ENCODE results near the gene GNB1L. TPM values are rescaled to one million over a fixed set of nuclear protein-coding genes. Genes with fewer than 3 reads are reported as not detected.

The GNB1L gene
- total RNA-seq, 1 experiment from 2014 or later, result 12.2 TPM

DNA sequence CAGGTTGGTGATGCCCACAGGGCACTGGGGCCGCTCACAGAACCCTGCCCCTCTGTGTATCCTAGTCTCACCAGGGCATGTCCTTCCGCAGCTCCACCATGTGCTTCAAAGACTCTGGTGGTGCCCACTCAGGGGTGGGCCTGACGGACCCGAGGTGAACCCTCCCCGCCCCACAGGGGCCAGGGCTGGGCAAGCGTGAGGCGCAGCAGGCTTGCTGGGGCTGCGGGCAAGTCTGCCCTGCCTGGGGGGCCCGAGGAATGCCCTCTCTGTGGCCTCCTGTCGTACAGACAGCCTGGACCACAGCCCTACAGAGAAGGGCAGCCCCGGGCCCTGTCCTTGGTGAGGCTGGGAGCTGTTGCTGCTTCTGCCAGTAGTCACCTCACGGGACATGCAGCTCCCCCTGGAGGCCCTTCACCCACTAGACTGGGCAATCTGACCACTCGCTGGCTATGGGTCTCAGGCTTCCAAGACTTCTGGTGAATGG, 53.9 kb downstream of the GNB1L start:
- no peaks in the 10 kb centered on the region for H3K36me3 ChIP-seq (ENCODE audit: control insufficient read depth, insufficient read depth, low read length)
- no peaks in the 10 kb centered on the region for H3K9me3 ChIP-seq (ENCODE audit: control insufficient read depth, insufficient read depth, low read depth, low read length)
- ATAC-seq, result peak; percentile 73; the same call in 1 of the 2 replicates
- H3K4me3 ChIP-seq (ENCODE audit: low read depth in 2 of 2, low read length in 2 of 2), result no peak overlapping the region
- intact Hi-C loops (cut with micrococcal nuclease; ENCODE audit: unreplicated experiment) (no loop called here), in situ Hi-C loops (cut with HindIII; ENCODE audit: low pct_unique_long_range_greater_than_20kb, low sequenced_read_pairs) (no loop called here)
- CTCF ChIA-PET, result interaction anchor here (0.5 to 0.6 kb wide), 3 partner anchors 71 to 109 kb away, joined by 3 read pairs; no protein-coding TSS in a partner anchor
- no peaks in the 10 kb centered on the region for H3K27me3 ChIP-seq (ENCODE audit: control insufficient read depth, insufficient read depth, low read length)
- POLR2A ChIA-PET, result no interaction called here
- no TSS peak for BruUV-seq (replicated peaks)
- no peak overlapping the region for H3K27ac ChIP-seq (ENCODE audit: low read length)
- no peaks in the 10 kb centered on the region; the same call in none of the 2 replicates for H3K4me1 ChIP-seq (ENCODE audit: control insufficient read depth, insufficient read depth, low read length)
- DNase-seq (ENCODE audit: low read depth, low spot score), result no peak
- no peak for TF ChIP-seq SIN3A (IDR thresholded peaks at IDR 0.05; ENCODE audit: borderline replicate concordance, insufficient read depth, low read depth, low read length)
- TF ChIP-seq, protein P1, sequence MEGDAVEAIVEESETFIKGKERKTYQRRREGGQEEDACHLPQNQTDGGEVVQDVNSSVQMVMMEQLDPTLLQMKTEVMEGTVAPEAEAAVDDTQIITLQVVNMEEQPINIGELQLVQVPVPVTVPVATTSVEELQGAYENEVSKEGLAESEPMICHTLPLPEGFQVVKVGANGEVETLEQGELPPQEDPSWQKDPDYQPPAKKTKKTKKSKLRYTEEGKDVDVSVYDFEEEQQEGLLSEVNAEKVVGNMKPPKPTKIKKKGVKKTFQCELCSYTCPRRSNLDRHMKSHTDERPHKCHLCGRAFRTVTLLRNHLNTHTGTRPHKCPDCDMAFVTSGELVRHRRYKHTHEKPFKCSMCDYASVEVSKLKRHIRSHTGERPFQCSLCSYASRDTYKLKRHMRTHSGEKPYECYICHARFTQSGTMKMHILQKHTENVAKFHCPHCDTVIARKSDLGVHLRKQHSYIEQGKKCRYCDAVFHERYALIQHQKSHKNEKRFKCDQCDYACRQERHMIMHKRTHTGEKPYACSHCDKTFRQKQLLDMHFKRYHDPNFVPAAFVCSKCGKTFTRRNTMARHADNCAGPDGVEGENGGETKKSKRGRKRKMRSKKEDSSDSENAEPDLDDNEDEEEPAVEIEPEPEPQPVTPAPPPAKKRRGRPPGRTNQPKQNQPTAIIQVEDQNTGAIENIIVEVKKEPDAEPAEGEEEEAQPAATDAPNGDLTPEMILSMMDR (IDR thresholded peaks at IDR 0.05), result no peak; the same call in 1 of the 2 replicates

DNA sequence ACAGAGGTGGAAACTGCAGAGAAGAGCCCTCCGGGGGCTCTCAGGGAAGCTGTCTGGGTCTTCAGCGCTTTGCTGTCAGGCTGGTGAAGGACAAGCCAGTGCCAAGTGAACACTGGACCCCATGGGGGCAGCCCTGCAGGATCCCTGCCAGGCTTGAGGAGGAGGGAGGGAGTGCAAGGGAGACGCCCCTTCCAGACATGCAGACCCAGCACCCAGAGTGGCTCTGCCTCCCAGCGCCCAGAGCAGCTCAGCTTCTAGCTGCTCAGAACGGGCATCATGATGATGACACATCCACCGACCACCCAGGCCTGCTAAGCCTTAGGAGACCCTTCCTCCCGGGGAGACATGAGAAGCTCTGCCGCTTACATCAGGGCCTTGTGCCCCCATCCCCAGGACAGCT, 54.4 kb downstream of the GNB1L start:
- intact Hi-C loops (cut with micrococcal nuclease; ENCODE audit: unreplicated experiment), result no loop called here
- ATAC-seq (no peak), DNase-seq (ENCODE audit: low read depth, low spot score) (no peak)
- H3K4me3 ChIP-seq (ENCODE audit: low read depth in 2 of 2, low read length in 2 of 2), result no peak overlapping the region
- H3K4me1 ChIP-seq (ENCODE audit: control insufficient read depth, insufficient read depth, low read length), result no peaks in the 10 kb centered on the region; the same call in 1 of the 2 replicates
- H3K36me3 ChIP-seq (ENCODE audit: control insufficient read depth, insufficient read depth, low read length), result no peaks in the 10 kb centered on the region
- ChIA-PET CTCF (interaction anchor here (0.5 to 0.6 kb wide), 2 partner anchors 70 to 94 kb away, joined by 3 read pairs; no protein-coding TSS in a partner anchor), POLR2A (no interaction called here)
- no peaks in the 10 kb centered on the region for H3K27me3 ChIP-seq (ENCODE audit: control insufficient read depth, insufficient read depth, low read length)
- no peak overlapping the region for H3K27ac ChIP-seq (ENCODE audit: low read length)
- in situ Hi-C loops (cut with HindIII; ENCODE audit: low pct_unique_long_range_greater_than_20kb, low sequenced_read_pairs), result no loop called here
- no TSS peak for BruUV-seq (replicated peaks)
- no peaks in the 10 kb centered on the region for H3K9me3 ChIP-seq (ENCODE audit: control insufficient read depth, insufficient read depth, low read depth, low read length)
- TF ChIP-seq TCF7L2 (IDR thresholded peaks at IDR 0.05; ENCODE audit: low read depth, low read length) (no peak), SIN3A (IDR thresholded peaks at IDR 0.05; ENCODE audit: borderline replicate concordance, insufficient read depth, low read depth, low read length) (no peak), POLR2AphosphoS5 (IDR thresholded peaks at IDR 0.05; ENCODE audit: low read depth, low read length) (no peak)
- TF ChIP-seq, protein P2, sequence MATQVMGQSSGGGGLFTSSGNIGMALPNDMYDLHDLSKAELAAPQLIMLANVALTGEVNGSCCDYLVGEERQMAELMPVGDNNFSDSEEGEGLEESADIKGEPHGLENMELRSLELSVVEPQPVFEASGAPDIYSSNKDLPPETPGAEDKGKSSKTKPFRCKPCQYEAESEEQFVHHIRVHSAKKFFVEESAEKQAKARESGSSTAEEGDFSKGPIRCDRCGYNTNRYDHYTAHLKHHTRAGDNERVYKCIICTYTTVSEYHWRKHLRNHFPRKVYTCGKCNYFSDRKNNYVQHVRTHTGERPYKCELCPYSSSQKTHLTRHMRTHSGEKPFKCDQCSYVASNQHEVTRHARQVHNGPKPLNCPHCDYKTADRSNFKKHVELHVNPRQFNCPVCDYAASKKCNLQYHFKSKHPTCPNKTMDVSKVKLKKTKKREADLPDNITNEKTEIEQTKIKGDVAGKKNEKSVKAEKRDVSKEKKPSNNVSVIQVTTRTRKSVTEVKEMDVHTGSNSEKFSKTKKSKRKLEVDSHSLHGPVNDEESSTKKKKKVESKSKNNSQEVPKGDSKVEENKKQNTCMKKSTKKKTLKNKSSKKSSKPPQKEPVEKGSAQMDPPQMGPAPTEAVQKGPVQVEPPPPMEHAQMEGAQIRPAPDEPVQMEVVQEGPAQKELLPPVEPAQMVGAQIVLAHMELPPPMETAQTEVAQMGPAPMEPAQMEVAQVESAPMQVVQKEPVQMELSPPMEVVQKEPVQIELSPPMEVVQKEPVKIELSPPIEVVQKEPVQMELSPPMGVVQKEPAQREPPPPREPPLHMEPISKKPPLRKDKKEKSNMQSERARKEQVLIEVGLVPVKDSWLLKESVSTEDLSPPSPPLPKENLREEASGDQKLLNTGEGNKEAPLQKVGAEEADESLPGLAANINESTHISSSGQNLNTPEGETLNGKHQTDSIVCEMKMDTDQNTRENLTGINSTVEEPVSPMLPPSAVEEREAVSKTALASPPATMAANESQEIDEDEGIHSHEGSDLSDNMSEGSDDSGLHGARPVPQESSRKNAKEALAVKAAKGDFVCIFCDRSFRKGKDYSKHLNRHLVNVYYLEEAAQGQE (IDR thresholded peaks at IDR 0.05; ENCODE audit: insufficient read depth in 1 of 2, low read depth in 2 of 2, low read length in 1 of 2), result no peak
- TF ChIP-seq, protein P1 (IDR thresholded peaks at IDR 0.05), result no peak

Data from Panc1 (cell line).